SIG-M5 treated with dmso at 0.1 percent for 504 hours (cell line): ENCODE data around the gene SLC38A3.
"Not testable (repeated sequence)": the region's sequence is repeated elsewhere in the genome, so short reads cannot be mapped to it uniquely, and the experiment has no call there.

Experiments
- DNase-seq: peaks from one replicate; lab custom pipeline; 2025; ENCODE audit not compliant: unreplicated experiment; lab: John Stamatoyannopoulos, UW

Gene SLC38A3

DNA sequence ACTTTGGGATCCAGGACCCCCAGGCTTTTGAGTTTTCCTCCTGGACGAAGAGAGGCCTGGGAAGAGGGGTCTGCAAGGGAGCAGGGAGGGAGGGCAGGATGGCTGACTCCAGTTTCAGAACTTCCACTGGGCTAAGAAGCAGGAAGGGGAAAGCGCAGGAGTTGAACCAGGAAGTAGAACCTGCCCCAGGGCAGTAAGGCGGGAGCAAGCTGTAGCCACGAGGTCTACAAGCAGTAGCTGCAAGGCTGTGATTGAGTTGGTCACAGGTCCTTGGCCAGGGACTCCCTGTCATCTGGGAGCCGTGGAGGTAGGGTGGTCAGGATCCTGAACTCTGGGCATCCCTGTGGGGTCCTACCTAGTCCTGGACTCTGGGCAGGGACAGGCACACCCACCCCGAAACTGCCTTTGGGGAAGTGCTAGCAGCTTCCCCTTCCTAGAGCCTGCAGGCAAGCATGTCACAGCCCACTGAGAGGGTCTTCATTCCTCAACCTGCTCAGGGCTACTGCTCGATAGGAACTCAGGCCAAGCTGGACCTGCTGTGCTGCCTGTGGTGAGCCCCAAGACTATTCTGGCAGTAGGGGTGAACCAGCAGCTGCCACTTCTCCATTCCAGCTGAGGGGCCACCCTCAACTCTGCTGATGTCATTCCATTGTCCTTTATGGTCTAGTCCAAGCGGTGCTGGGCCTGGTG is 25.2 kb downstream of the SLC38A3 start:
- peak; percentile 47 for DNase-seq

- DNase-seq: no peak
Measured at GRCh38 chr3:50230794-50231125, 25.7 kb downstream of the SLC38A3 start.

DNA sequence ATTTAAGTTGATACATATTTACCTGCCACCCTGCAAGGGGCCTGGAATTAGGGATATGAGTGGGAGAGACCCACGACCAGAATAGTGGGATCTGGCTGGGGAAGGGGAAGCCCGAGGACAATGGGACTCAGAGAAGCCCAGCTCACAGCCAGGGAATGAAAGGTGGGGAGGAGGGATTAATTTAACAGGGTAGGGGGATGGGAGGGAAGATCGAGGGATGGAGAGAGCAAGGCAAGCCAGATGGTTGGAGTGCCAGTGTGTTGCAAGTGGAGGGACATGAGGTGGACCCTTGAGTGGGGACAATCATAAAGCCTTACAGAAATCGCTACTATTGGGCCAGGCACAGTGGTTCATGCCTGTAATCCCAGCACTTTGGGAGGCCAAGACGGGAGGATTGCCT is 26.5 kb downstream of the SLC38A3 start:
- DNase-seq: no peak

DNA sequence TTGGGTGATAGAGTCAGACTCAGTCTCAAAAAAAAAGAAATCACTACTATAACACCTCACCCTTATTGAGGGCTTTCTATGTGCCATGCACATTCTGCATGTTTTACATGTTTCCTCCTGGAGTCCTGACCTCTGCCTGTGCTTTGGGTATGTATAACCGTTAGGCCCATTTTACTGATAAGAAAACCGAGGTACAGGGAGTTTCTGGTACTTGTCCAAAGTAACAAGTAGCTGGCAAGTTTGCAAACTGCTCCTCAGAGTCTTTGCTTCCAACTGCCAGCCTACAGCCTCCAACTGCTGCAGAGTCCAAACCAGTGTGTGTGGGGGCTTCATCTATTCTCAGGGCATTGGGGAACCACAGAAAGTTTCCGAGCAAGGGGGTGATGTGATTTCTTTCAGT is 27.2 kb downstream of the SLC38A3 start:
- DNase-seq: no peak

DNA sequence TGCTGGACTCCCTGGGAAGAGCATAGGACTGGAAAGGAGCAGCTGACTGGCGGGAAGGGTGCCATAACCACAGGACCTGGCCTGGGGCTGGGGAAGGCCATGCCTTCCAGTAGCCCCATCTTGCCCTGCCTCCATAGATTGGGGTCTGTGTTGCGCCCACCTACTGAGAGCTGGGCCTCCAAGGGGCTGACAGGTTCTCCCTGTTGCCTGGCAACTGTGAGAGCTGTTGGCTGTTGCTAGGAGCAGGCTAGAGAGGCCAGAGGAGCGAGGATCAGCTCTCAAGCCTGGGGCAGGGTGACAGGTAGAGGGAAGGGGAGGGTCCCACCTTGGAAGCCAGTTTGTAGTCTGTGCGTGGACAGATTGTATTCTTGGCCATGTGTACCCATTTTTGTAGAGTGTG is 28.1 kb downstream of the SLC38A3 start:
- no peak for DNase-seq

- DNase-seq: peak; percentile 99
Measured at GRCh38 chr3:50235716-50236483, 30.8 kb downstream of the SLC38A3 start, which contains the start of gene GNAI2. Gene GNAI2 (plus strand): TSS chr3:50236204. CDS start chr3:50236336, 132 bp downstream.

DNA sequence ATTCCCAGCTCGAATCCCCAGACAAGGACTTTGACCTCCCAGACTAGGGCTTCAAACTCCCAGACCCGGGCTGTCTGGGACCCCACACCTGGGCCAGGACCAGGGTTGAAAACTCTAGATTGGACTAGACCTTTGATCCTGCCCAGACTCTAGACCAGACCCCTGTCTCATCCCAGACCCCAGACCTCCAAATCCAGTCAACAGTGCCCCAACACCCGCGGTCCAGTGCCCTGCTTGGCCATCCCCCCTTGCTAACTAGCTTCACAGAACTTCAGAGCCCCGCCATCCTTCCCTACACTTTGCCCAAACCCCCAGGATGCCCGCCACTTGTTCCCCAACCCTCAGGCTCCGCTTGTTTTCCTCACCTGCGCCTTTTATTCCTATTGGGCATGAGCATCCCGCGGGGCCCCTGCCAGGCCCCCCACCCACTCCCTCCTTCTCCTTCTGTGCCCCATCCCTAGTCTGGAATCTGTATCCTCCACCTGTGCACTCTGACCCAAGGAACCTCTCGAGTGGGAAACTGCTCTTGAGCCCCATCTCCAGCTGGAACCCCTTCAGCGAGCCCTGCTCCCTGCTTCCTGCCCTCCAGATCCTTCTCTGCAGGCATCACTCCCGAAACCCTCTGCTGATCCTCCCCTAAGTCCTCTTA is 31.5 kb downstream of the SLC38A3 start:
- no peak for DNase-seq

DNA sequence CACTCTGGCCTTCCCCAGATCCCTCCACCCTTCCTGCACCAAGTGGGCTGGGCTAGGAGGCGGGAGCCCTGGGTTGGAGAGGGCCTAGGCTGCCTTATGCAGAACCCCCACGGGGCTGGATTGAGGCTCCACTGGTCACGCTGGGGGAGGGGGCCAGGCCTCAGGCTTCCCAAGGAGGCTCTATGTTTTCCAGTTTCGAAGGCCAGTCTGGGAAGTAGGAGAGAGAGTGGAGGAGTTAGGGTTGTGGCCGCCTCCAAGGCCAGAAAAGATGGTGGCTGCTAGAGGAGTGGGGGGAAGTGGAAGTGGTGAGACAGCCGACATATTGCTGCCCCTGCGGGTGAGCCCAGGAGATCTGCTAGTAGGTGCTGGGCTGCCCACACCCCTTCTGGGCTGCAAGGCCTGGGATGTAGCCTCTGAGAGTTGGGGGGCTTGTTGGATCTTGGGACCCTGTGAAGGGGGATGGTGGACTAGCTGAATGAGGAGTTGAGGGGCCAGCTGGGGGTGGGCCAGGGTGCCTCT is 32.1 kb downstream of the SLC38A3 start:
- DNase-seq: peak; percentile 48

DNA sequence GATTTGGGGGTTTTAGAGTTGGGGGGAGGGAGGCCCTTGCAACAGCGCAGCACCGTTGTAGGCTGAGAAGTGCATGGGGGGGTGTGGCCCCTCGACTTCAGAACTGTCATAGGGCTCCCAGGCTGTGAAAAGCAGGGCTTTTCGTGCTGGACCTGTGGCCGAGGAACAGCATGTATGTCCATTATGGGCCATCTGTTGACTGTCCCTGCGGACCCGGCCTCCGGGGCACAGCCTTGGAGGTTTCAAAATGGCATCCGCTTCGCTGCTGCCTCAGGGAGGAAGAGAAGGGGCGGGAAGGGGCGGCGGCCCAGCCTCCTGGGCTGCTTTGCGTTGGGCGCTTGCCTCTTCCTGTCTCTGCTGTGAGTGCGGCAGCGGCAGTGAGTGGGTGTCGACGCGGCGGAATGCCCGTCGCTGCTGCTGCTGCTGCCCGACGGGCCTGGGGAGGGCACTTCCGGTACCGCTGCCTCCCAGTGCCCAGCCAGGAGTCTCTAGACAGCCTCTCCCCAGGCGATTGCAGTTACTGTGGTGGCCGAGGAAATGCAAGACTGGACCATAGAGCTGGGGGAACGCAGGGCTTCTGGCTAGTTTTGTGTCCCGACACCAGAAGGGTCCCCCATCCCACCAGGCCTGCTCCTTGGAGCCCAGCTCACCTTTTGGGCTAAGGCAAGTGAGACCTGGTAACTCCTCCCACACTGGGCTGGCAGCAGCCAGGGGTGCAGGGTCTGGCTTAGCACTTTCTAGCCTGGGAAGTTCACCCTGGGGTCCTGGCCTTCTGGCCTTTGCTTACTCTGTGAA is 32.9 kb downstream of the SLC38A3 start:
- peak; percentile 83 for DNase-seq

- DNase-seq: peak; percentile 24
Measured at GRCh38 chr3:50238549-50239026, 33.5 kb downstream of the SLC38A3 start.

DNA sequence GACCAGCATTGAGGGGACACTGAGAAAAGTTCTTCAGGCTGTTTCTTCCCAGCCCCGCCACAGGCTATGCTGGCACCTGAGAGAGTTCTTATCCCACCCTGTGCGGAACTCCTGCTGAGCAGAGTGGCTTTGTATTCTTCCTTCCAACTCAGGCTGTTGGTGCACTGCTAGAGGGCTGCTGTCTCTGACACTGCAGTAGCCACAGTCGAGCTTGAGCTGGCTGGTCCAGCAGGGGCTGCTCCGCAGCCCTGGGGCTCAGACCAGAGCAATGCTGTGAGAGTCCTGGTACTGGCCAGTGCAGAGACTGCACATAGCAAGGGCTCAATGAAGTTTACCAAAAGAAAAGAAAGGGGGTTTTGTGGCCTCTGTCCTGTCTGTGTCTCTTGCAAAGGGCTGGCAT is 34.6 kb downstream of the SLC38A3 start:
- no peak for DNase-seq

DNA sequence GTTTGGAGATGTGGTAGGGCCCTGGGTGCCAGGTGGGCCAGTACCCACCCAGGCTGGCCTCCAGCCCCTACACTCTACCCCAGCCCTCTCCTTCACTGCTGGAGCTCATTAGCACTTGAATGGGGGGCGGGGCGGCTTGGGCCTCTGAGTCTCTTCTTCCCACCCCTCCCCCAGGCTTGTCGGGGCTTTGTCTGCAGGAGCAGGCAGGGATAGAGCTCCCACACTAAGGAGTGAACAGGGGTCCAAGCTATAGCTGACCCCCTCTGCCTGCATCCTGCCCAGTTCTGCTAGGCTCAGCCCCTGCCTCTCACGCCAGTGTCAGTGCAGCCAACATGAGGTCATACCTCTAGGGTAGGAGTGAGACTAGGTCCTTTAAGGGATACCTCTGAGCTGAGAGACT is 36.1 kb downstream of the SLC38A3 start:
- no peak for DNase-seq

- no peak for DNase-seq
Measured at GRCh38 chr3:50241713-50242380, 36.8 kb downstream of the SLC38A3 start.

GRCh38 chr3:50242381-50242770 is 37.3 kb downstream of the SLC38A3 start:
- no peak for DNase-seq

DNA sequence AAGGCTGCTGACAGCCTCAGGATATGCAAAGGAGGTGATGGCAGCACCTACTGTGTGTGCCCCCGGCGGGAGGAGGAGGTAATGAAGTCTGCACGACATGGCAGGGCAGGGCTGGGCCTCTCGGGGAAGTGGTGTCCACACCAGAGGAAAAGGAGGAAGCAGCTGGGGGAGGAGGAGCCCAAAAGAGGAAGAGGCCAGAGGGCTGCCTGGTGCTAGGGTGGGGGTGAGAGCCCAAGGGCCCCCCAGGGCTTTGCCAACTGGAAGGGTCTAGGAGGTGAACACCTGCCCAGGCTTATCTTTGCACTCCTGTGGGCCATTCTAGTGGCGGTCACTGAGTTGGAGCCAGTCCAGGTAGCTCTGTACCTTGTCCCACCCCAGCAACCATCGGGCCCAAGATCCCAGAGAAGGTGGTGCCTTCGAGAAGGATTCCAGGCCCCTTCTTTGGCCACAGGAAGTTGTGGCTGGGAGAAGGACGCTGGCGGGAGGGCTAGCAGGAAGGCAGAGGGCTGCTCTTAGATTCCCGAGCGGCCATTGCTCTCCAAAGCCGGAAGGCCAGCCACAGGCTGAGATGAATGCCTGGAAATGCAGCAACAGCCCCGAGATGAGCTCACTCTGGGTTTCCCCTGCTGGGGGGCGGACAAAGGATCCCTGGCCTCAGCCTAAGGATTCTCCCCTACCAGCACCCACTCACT is 37.9 kb downstream of the SLC38A3 start:
- DNase-seq: peak; percentile 94

GRCh38 chr3:50243543-50243895 is 38.4 kb downstream of the SLC38A3 start:
- DNase-seq: no peak

- not testable (repeated sequence) for DNase-seq
Measured at GRCh38 chr3:50244813-50245212, 39.7 kb downstream of the SLC38A3 start.

GRCh38 chr3:50245251-50245745 is 40.2 kb downstream of the SLC38A3 start:
- no peak for DNase-seq

- DNase-seq: peak; percentile 71
Measured at GRCh38 chr3:50245831-50246516, 40.9 kb downstream of the SLC38A3 start.
